BE2C (cell line): ENCODE data around the gene BMERB1. TPM values are rescaled to one million over a fixed set of nuclear protein-coding genes. Genes with fewer than 3 reads are reported as not detected.
"Not testable (repeated sequence)": the region's sequence is repeated elsewhere in the genome, so short reads cannot be mapped to it uniquely, and the experiment has no call there.

ENCODE experiments used
- DNase-seq: peaks from one replicate; pipeline ENCODE4 v3.0.0-alpha.2; 2020
- H3K27me3 ChIP-seq: fragments of 250-450 bp; sonication (Bioruptor Pico); 2 replicates; pipeline ENCODE4 v1.5.1; 2020; ENCODE audit warnings: mild to moderate bottlenecking
- H3K36me3 ChIP-seq: fragments of 250-450 bp; sonication (Bioruptor Pico); 2 replicates; pipeline ENCODE4 v1.5.1; 2020; ENCODE audit warnings: mild to moderate bottlenecking
- H3K4me1 ChIP-seq: fragments of 250-450 bp; sonication (Bioruptor Pico); 2 replicates; pipeline ENCODE4 v1.5.1; 2020
- H3K4me3 ChIP-seq: 2 replicates; pipeline ENCODE4 v1.5.1; 2011; ENCODE audit warnings: low read depth, low read length
- H3K9me3 ChIP-seq: fragments of 250-450 bp; sonication (Bioruptor Pico); 2 replicates; pipeline ENCODE4 v1.5.1; 2020
- polyA plus RNA-seq: library from polyadenylated mRNA; unstranded; fragments of >200 nt; gene quantifications from one replicate; pipeline ENCODE4 v1.2.1, GENCODE V29; 2012; ENCODE audit warnings: low read depth, missing spikeins; ENCODE audit not compliant: insufficient read length, insufficient read depth
- TF ChIP-seq, protein P1 (sequence below): IDR thresholded peaks from 2 replicates; pipeline ENCODE4 v1.5.1; 2012; ENCODE audit warnings: mild to moderate bottlenecking, low read depth, low read length

Gene BMERB1
- 58.2 TPM for polyA plus RNA-seq

DNA sequence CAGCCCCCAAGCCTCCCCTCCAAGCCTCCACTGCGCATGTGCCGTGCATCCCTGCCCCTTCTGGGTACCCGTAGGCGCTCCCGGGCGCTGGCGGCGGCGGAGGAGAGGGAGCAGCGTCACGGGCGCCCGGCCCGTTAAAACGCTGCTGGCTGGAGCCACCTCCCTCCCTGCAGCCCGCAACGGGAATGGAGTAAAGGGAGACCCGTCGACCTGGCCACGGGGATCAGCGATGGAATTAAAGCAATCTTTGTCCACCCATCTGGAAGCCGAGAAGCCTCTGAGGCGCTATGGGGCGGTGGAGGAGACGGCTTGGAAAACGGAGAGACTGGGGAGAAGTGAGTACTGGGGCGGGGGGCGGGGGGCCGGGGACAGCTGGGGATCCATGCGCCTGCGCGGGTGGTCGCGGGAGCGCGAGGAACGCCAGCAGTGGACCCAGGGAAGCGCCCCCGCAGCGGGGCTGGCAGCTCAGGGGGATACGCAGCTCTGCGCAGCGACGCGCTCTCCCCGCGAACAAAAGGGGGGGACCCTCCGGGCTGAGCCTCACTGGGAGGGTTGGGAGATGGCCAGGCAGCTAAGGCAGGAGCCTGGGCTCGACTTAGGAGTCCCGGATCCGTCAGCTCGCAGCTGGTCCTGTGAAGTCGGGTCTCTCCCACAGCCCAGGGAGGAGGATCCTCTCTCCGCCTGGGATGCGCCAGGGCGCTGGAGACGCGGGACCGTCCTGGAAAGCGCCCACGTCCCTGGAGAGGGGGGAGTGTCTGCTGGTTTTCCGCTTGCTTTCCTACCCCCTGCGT is at the start of gene BMERB1:
Gene BMERB1, plus strand, starts transcription at position 164 of the 791 bp plus-strand sequence. Its CDS starts 66 bp downstream, at position 230.
- TF ChIP-seq, protein P1, sequence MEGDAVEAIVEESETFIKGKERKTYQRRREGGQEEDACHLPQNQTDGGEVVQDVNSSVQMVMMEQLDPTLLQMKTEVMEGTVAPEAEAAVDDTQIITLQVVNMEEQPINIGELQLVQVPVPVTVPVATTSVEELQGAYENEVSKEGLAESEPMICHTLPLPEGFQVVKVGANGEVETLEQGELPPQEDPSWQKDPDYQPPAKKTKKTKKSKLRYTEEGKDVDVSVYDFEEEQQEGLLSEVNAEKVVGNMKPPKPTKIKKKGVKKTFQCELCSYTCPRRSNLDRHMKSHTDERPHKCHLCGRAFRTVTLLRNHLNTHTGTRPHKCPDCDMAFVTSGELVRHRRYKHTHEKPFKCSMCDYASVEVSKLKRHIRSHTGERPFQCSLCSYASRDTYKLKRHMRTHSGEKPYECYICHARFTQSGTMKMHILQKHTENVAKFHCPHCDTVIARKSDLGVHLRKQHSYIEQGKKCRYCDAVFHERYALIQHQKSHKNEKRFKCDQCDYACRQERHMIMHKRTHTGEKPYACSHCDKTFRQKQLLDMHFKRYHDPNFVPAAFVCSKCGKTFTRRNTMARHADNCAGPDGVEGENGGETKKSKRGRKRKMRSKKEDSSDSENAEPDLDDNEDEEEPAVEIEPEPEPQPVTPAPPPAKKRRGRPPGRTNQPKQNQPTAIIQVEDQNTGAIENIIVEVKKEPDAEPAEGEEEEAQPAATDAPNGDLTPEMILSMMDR, result no peak
- Histone ChIP-seq H3K4me3 (peak within 1 kb of the TSS; percentile 59), H3K36me3 (no peaks in the 10 kb centered on the region), H3K27me3 (peaks cover 9% of the 10 kb centered on the region), H3K4me1 (no peaks in the 10 kb centered on the region; the same call in 1 of the 2 replicates), H3K9me3 (no peaks in the 10 kb centered on the region)
- DNase-seq, result peak; percentile 84

DNA sequence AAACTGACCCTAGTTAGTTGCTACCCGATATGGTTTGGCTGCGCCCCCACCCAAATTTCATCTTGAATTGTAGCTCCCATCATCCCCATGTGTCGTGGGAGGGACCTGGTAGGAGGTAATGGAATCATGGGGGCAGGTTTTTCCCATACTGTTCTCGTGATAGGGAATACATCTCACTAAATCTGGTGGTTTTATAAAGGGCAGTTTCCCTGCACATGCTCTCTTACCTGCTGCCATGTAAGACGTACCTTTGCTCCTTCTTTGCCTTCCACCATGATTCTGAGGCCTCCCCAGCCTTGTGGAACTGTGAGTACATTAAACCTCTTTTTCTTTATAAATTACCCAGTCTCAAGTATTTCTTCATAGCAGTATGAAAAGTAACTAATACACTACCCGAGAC is 46.3 kb upstream of the BMERB1 start:
- not testable (repeated sequence) for DNase-seq, H3K9me3 ChIP-seq, H3K4me3 ChIP-seq, H3K36me3 ChIP-seq, H3K27me3 ChIP-seq, H3K4me1 ChIP-seq

GRCh38 chr16:15389916-15390315 is 44.5 kb upstream of the BMERB1 start:
- not testable (repeated sequence) for H3K4me1 ChIP-seq, H3K9me3 ChIP-seq, DNase-seq, H3K27me3 ChIP-seq, H3K4me3 ChIP-seq, H3K36me3 ChIP-seq

GRCh38 chr16:15393025-15393424 is 41.4 kb upstream of the BMERB1 start:
- H3K9me3 ChIP-seq, DNase-seq, H3K4me3 ChIP-seq, H3K4me1 ChIP-seq, H3K36me3 ChIP-seq, H3K27me3 ChIP-seq: not testable (repeated sequence)

GRCh38 chr16:15395631-15396508 is 38.5 kb upstream of the BMERB1 start, which contains the start of gene MPV17L:
Gene MPV17L, plus strand, starts transcription at chr16:15395754. Its CDS starts 144 bp downstream, at chr16:15395898.
- not testable (repeated sequence) for H3K36me3 ChIP-seq, H3K27me3 ChIP-seq, H3K9me3 ChIP-seq, H3K4me1 ChIP-seq
- peak; percentile 44 for DNase-seq
- peak within 1 kb of the TSS; percentile 41 for H3K4me3 ChIP-seq

GRCh38 chr16:15396509-15396829 is 37.9 kb upstream of the BMERB1 start:
- H3K4me1 ChIP-seq, DNase-seq, H3K36me3 ChIP-seq, H3K4me3 ChIP-seq, H3K27me3 ChIP-seq, H3K9me3 ChIP-seq: not testable (repeated sequence)

- TF ChIP-seq, protein P1, result no peak
- H3K4me3 ChIP-seq, result no peak overlapping the region
- no peaks in the 10 kb centered on the region for H3K4me1 ChIP-seq
- H3K27me3 ChIP-seq, result no peaks in the 10 kb centered on the region
- H3K36me3 ChIP-seq, result no peaks in the 10 kb centered on the region
- no peaks in the 10 kb centered on the region for H3K9me3 ChIP-seq
- DNase-seq, result no peak
Measured at GRCh38 chr16:15396948-15397594, 37.3 kb upstream of the BMERB1 start.

- H3K4me1 ChIP-seq, result no peaks in the 10 kb centered on the region
- no peaks in the 10 kb centered on the region for H3K9me3 ChIP-seq
- H3K4me3 ChIP-seq, result no peak overlapping the region
- no peak for DNase-seq
- no peaks in the 10 kb centered on the region for H3K36me3 ChIP-seq
- TF ChIP-seq, protein P1, result no peak
- no peaks in the 10 kb centered on the region for H3K27me3 ChIP-seq
Measured at GRCh38 chr16:15398618-15399316, 35.6 kb upstream of the BMERB1 start.
